K562 (cell line): Measurements from ENCODE around the gene RPL35. TPM values are rescaled to one million over a fixed set of nuclear protein-coding genes. Genes with fewer than 3 reads are reported as not detected.

Experiments used
- ATAC-seq: fragments of 200-7000 bp; cut with Tn5 transposase; 3 replicates; pipeline ENCODE4 v1.9.1; 2020; ENCODE audit warnings: moderate library complexity
- BruUV-seq: library from RNA; stranded (reverse); fragments of 400-500 nt; replicated peaks from 2 replicates; lab custom pipeline; 2021; lab: Mats Ljungman, UMichigan
- CTCF ChIA-PET: fragments of 300-600 bp; formaldehyde crosslinking; extraction: SDS; loops from one replicate; lab custom pipeline; 2021; ENCODE audit warnings: low intra/inter-chr PET ratio; lab: Yijun Ruan, JAX
- POLR2A ChIA-PET: fragments of 300-600, 350-650 bp; sonication (Branson Sonifier 250); formaldehyde crosslinking; extraction: SDS; loops from one replicate; lab custom pipeline; 2021; ENCODE audit warnings: antibody characterized with exemption, inconsistent platforms; lab: Yijun Ruan, JAX
- DNase-seq, 4 experiments: peaks; one replicate each; pipeline versions ENCODE4 v3.0.0 to v3.0.0-alpha.2; 2011 to 2018; ENCODE audit warnings: low spot score in 3 of 4, mixed read lengths in 3 of 4; ENCODE audit errors: extremely low read depth in 1 of 4
- FAIRE-seq: peaks from 2 replicates; lab custom pipeline; 2011; peaks lifted over from hg19 to GRCh38; lab: Jason Lieb, UNC
- H2AFZ ChIP-seq: 2 replicates; pipeline ENCODE4 v1.6.0; 2011; ENCODE audit warnings: low read depth, low read length, control low read depth, inconsistent platforms
- H3K27ac ChIP-seq: fragments of 200-600 bp; 3 replicates; pipeline ENCODE4 v1.8.0; 2011; ENCODE audit warnings: low read depth, mild to moderate bottlenecking, control low read depth, inconsistent platforms, low read length, moderate library complexity, mixed read lengths; ENCODE audit errors: extremely low read depth
- H3K27me3 ChIP-seq, 2 experiments: fragments of 300-600 bp in 1 of 2; 2 replicates in 1 of 2; 3 replicates in 1 of 2; pipeline versions ENCODE4 v1.6.0 to v1.8.0; 2011; ENCODE audit warnings: inconsistent platforms in 2 of 2, low read length in 2 of 2, mild to moderate bottlenecking in 1 of 2, mixed read lengths in 1 of 2, moderate library complexity in 1 of 2; ENCODE audit not compliant: control insufficient read depth in 2 of 2, insufficient read depth in 2 of 2
- H3K36me3 ChIP-seq: fragments of 300-600 bp; 3 replicates; pipeline ENCODE4 v1.8.0; 2011; ENCODE audit warnings: mild to moderate bottlenecking, low read length, inconsistent platforms; ENCODE audit not compliant: control insufficient read depth, insufficient read depth
- H3K4me1 ChIP-seq, 2 experiments: fragments of 200-600 bp in 1 of 2; replicated peaks in 1 of 2; 2 replicates in 1 of 2; 3 replicates in 1 of 2; pipeline versions ENCODE4 v1.5.1 to v1.8.0; 2011; ENCODE audit warnings: inconsistent platforms in 2 of 2, low read length in 2 of 2, mild to moderate bottlenecking in 1 of 2, mixed read lengths in 1 of 2, moderate library complexity in 1 of 2; ENCODE audit not compliant: control insufficient read depth in 2 of 2, insufficient read depth in 2 of 2
- H3K4me2 ChIP-seq: 2 replicates; pipeline ENCODE4 v1.6.1; 2011; ENCODE audit warnings: low read length, control low read depth, inconsistent platforms, mixed read lengths; ENCODE audit not compliant: insufficient read depth
- H3K4me3 ChIP-seq: fragments of 200-600 bp; sonication (generic), shearing (Covaris generic); 2 replicates; pipeline ENCODE4 v1.5.1; 2016; ENCODE audit warnings: control low read depth, inconsistent platforms
- H3K79me2 ChIP-seq: fragments of 200-600 bp; 3 replicates; pipeline ENCODE4 v1.8.0; 2011; ENCODE audit warnings: low read length, inconsistent platforms; ENCODE audit not compliant: control insufficient read depth, insufficient read depth
- H3K9ac ChIP-seq, 2 experiments: 2 replicates each; pipeline versions ENCODE4 v1.6.0 to v1.6.1; 2011; ENCODE audit warnings: low read depth in 2 of 2, low read length in 2 of 2, control low read depth in 1 of 2, inconsistent platforms in 1 of 2, mild to moderate bottlenecking in 1 of 2, mixed read lengths in 1 of 2; ENCODE audit not compliant: insufficient read depth in 1 of 2
- H3K9me1 ChIP-seq: one replicate; pipeline ENCODE4 v1.6.0; 2011; ENCODE audit warnings: inconsistent platforms, mild to moderate bottlenecking, low read length, moderate library complexity; ENCODE audit not compliant: control insufficient read depth, insufficient read depth
- H3K9me3 ChIP-seq: replicated peaks from 2 replicates; pipeline ENCODE4 v1.5.1; 2011; ENCODE audit warnings: low read depth, low read length, inconsistent platforms; ENCODE audit not compliant: control insufficient read depth, insufficient read depth
- H4K20me1 ChIP-seq: replicated peaks from 2 replicates; pipeline ENCODE4 v1.6.1; 2011; ENCODE audit warnings: low read length, inconsistent platforms, mixed read lengths; ENCODE audit not compliant: control insufficient read depth, insufficient read depth
- EWSR1 ChIP-seq: fragments of 450-650 bp; IDR thresholded peaks from 2 replicates; pipeline ENCODE4 v1.6.1; 2018; ENCODE audit warnings: borderline replicate concordance, mild to moderate bottlenecking, low read depth, moderate library complexity; ENCODE audit not compliant: partially characterized antibody
- RB1 ChIP-seq: fragments of 450-650 bp; IDR thresholded peaks from 2 replicates; pipeline ENCODE4 v1.6.1; 2017; ENCODE audit warnings: low read depth, mild to moderate bottlenecking
- RBM25 ChIP-seq: fragments of 200-400 bp; formaldehyde crosslinking; IDR thresholded peaks from 2 replicates; pipeline ENCODE4 v1.6.1; 2018; ENCODE audit warnings: low read length, low read depth, moderate library complexity; ENCODE audit not compliant: severe bottlenecking
- SNRNP70 ChIP-seq: fragments of 200-400 bp; formaldehyde crosslinking; optimal IDR thresholded peaks from 2 replicates; pipeline ENCODE3; 2017; ENCODE audit warnings: low read depth, low read length
- SPI1 ChIP-seq: IDR thresholded peaks from 2 replicates; pipeline ENCODE4 v1.6.1; 2011; ENCODE audit warnings: low read depth, low read length, control low read depth, borderline replicate concordance
- ZNF12 ChIP-seq: sonication (generic); formaldehyde crosslinking; IDR thresholded peaks from 2 replicates; pipeline ENCODE4 v1.4.0; 2020; ENCODE audit warnings: mild to moderate bottlenecking, missing genetic modification reagents
- ZNF124 ChIP-seq: sonication (generic); formaldehyde crosslinking; IDR thresholded peaks from 2 replicates; pipeline ENCODE4 v1.8.1; 2022; ENCODE audit warnings: missing genetic modification reagents
- ZNF780A ChIP-seq: fragments of 250-450 bp; sonication (Bioruptor Pico); IDR thresholded peaks from 2 replicates; pipeline ENCODE4 v1.5.0; 2021; ENCODE audit warnings: mild to moderate bottlenecking
- WGBS: fragments of 100-300 bp; shearing (Covaris generic); methylation state at CpG from one replicate; pipeline ENCODE4 v1.1.6; 2016; ENCODE audit warnings: low coverage, mixed read lengths; ENCODE audit not compliant: insufficient coverage; ENCODE audit errors: missing lambda C conversion rate; 5-methylcytosine and 5-hydroxymethylcytosine counted together
- in situ Hi-C: fragments of 300-500 bp; cut with MboI; formaldehyde crosslinking; loops from 4 replicates; pipeline ENCODE4 v1.15.0; 2018; ENCODE audit warnings: inconsistent platforms, mixed read lengths
- intact Hi-C: fragments of 100-400 bp; cut with micrococcal nuclease; formaldehyde crosslinking; loops from 2 replicates; pipeline ENCODE4 v1.14.2; 2022
- polyA plus RNA-seq, 8 experiments: library from polyadenylated mRNA; depleted of rRNA in 4 of 8; stranded (reverse) in 5 of 8; unstranded in 3 of 8; fragments of >200 nt; fragmentation: Nextera tagmentation in 2 of 8; fragmentation: Illumina TruSeq in 1 of 8; extraction: Ambion mirVana in 2 of 8; extraction: Trizol in 1 of 8; gene quantifications; 2 replicates each; pipeline versions ENCODE4 v1.2.1 to v1.2.3, GENCODE V29; 2011 to 2014; ENCODE audit warnings: inconsistent platforms in 1 of 8, missing spikeins in 1 of 8
- total RNA-seq, 7 experiments: library from RNA; depleted of rRNA in 6 of 7; stranded (reverse); fragments of >200 nt in 6 of 7; fragmentation: Illumina TruSeq in 2 of 7; extraction: Trizol in 2 of 7; gene quantifications; 2 replicates each; pipeline versions ENCODE4 v1.2.1 to v1.2.3, GENCODE V29; 2011 to 2021; ENCODE audit warnings: low replicate concordance in 1 of 7
- TF ChIP-seq, protein P1 (sequence below): fragments of 200-800 bp; sonication (Bioruptor generic); IDR thresholded peaks from 2 replicates; pipeline ENCODE4 v1.6.1; 2016; ENCODE audit warnings: missing genetic modification characterization, missing compliant biosample characterization
- TF ChIP-seq, protein P2 (sequence below): sonication (generic); formaldehyde crosslinking; IDR thresholded peaks from 2 replicates; pipeline ENCODE4 v1.8.0; 2022; ENCODE audit warnings: mild to moderate bottlenecking, low read depth, missing genetic modification reagents
- TF ChIP-seq, protein P3 (sequence below): fragments of 250-450 bp; sonication (Bioruptor Pico); IDR thresholded peaks from 2 replicates; pipeline ENCODE4 v1.4.0; 2020; ENCODE audit warnings: borderline replicate concordance

RPL35 gene
- total and polyA plus RNA-seq, 9 of the 15 experiments (the other 6 are each of a cell fraction or from before 2014, with no cell fraction given): 1,755 to 5,101 (median 3,405) TPM

DNA sequence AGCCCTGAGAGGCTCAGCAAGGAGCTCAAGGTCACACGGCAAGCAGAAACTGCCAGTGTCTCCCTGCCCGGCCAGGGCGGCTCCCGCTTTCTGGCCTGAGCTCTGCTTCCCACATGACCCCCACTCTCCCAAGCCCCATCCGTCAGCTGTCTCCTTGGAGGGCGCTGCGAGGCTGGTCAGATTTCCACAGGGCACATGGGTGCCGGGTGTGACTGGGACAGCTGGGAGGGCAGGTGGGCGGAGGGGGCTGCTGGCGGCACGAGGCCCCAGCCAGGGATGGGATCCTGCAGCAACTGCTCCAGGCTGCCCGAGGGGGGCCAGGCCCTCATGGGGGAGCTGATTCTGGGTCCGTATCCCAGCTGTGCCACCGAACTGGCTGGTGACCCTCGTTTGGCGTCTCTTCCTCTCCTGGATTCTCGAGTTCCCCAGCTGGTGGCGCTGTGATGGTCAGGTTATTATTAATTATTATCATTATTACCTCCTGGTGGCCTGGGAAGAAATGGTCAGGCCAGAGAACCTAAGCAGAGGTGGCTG, 21.4 kb downstream of the RPL35 start (continued):
- TF ChIP-seq ZNF12: no peak
- TF ChIP-seq EWSR1: no peak
- TF ChIP-seq SPI1: 0 out of 2 replicates have a peak, but pooled peaks have one; percentile 20

DNA sequence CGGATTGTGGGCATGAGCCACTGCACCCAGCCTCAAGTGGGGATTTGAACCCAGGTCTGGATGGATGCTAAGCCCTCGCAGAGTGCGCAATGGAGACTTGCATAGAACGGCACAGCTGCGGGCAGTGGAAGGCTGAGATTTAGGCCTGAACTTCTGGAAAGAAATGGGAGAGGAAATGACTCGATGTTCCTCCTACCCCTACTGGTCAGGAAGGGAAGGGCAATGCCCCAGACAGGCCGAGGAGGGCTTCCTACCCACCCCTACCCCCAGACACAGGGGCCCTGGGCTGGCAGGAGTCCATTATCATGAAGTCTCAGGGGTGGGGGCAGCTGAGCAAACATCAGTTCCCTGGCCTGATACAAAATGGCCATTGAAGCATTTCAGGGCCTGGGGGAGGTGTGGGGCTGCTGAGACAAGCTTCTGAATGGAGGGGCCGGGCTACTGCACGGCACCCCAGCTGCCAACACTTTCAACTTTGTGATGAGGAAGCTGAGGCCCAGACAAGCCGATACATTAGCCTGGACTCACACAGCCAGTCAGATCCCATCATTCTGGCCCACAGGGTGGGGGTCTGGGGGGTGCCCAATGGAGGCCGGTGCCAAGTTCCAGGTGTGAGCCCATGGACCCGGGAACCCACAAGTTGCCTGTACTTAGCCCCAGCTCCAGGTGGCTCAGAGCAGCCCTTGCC, 22.0 kb downstream of the RPL35 start:
- Histone ChIP-seq H3K9me3 (no peaks in the 10 kb centered on the region), H3K27me3 (no peaks in the 10 kb centered on the region), H3K9ac (peak overlapping the region in 1 of 2 experiments; percentile 54; a peak in 2 of 4 replicates), H3K4me2 (no peak overlapping the region), H3K4me1 (peaks cover 0 to 27% of the 10 kb centered on the region in 2 experiments; a peak in 3 of 5 replicates), H2AFZ (peak overlapping the region; percentile 18), H3K79me2 (no peaks in the 10 kb centered on the region), H4K20me1 (no peaks in the 10 kb centered on the region), H3K9me1 (no peaks in the 10 kb centered on the region), H3K4me3 (no peak overlapping the region), H3K27ac (no peak overlapping the region), H3K36me3 (no peaks in the 10 kb centered on the region)
- ChIA-PET POLR2A (interaction anchor here (0.6 to 1.4 kb wide), 5 partner anchors 11 to 1981 kb away, joined by 3 to 6 read pairs (median 5); no protein-coding TSS in a partner anchor), CTCF (interaction anchor here (0.6 kb wide), 1 partner anchor 13 kb away, joined by 3 read pairs; no protein-coding TSS in a partner anchor)
- intact Hi-C loops: no loop called here
- WGBS: 43% methylated on average over 12 of the region's 12 CpGs
- in situ Hi-C loops: loop anchor here (5.0 to 10.0 kb wide), 2 partner anchors 45 to 217 kb away; no protein-coding TSS in a partner anchor
- ATAC-seq: peak; percentile 73
- FAIRE-seq: no peak
- no TSS peak for BruUV-seq
- DNase-seq: peak in 3 of 4 experiments; percentile 44 to 50 (median 45)
- TF ChIP-seq ZNF124 (no peak), SNRNP70 (no peak), ZNF780A (CRISPR knock-in tag) (no peak), RBM25 (peak; percentile 6), RB1 (no peak)
- TF ChIP-seq, protein P1, sequence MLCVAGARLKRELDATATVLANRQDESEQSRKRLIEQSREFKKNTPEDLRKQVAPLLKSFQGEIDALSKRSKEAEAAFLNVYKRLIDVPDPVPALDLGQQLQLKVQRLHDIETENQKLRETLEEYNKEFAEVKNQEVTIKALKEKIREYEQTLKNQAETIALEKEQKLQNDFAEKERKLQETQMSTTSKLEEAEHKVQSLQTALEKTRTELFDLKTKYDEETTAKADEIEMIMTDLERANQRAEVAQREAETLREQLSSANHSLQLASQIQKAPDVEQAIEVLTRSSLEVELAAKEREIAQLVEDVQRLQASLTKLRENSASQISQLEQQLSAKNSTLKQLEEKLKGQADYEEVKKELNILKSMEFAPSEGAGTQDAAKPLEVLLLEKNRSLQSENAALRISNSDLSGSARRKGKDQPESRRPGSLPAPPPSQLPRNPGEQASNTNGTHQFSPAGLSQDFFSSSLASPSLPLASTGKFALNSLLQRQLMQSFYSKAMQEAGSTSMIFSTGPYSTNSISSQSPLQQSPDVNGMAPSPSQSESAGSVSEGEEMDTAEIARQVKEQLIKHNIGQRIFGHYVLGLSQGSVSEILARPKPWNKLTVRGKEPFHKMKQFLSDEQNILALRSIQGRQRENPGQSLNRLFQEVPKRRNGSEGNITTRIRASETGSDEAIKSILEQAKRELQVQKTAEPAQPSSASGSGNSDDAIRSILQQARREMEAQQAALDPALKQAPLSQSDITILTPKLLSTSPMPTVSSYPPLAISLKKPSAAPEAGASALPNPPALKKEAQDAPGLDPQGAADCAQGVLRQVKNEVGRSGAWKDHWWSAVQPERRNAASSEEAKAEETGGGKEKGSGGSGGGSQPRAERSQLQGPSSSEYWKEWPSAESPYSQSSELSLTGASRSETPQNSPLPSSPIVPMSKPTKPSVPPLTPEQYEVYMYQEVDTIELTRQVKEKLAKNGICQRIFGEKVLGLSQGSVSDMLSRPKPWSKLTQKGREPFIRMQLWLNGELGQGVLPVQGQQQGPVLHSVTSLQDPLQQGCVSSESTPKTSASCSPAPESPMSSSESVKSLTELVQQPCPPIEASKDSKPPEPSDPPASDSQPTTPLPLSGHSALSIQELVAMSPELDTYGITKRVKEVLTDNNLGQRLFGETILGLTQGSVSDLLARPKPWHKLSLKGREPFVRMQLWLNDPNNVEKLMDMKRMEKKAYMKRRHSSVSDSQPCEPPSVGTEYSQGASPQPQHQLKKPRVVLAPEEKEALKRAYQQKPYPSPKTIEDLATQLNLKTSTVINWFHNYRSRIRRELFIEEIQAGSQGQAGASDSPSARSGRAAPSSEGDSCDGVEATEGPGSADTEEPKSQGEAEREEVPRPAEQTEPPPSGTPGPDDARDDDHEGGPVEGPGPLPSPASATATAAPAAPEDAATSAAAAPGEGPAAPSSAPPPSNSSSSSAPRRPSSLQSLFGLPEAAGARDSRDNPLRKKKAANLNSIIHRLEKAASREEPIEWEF: no peak
- TF ChIP-seq, protein P2, sequence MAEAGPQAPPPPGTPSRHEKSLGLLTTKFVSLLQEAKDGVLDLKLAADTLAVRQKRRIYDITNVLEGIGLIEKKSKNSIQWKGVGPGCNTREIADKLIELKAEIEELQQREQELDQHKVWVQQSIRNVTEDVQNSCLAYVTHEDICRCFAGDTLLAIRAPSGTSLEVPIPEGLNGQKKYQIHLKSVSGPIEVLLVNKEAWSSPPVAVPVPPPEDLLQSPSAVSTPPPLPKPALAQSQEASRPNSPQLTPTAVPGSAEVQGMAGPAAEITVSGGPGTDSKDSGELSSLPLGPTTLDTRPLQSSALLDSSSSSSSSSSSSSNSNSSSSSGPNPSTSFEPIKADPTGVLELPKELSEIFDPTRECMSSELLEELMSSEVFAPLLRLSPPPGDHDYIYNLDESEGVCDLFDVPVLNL (CRISPR knock-in tag): no peak
- TF ChIP-seq, protein P3, sequence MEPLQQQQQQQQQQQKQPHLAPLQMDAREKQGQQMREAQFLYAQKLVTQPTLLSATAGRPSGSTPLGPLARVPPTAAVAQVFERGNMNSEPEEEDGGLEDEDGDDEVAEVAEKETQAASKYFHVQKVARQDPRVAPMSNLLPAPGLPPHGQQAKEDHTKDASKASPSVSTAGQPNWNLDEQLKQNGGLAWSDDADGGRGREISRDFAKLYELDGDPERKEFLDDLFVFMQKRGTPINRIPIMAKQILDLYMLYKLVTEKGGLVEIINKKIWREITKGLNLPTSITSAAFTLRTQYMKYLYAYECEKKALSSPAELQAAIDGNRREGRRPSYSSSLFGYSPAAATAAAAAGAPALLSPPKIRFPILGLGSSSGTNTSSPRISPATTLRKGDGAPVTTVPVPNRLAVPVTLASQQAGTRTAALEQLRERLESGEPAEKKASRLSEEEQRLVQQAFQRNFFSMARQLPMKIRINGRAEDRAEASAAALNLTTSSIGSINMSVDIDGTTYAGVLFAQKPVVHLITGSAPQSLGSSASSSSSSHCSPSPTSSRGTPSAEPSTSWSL: no peak
